Fibroblast of skin of abdomen (primary cell): Measurements from ENCODE around the gene MARCHF6.
A peak's percentile ranks its signal among the peaks of the same experiment; 100 is the strongest.
"Not testable (repeated sequence)": the region's sequence is repeated elsewhere in the genome, so short reads cannot be mapped to it uniquely, and the experiment has no call there.

Source experiments
- DNase-seq: peaks from one replicate; pipeline ENCODE4 v3.0.0-alpha.2; 2013

MARCHF6 gene

GRCh38 chr5:10323588-10324488 lies 29.7 kb upstream of the MARCHF6 start:
- peak; percentile 29 for DNase-seq

- DNase-seq, result no peak
Measured at GRCh38 chr5:10324518-10325370, 28.8 kb upstream of the MARCHF6 start.

GRCh38 chr5:10328323-10328722 lies 25.2 kb upstream of the MARCHF6 start:
- no peak for DNase-seq

GRCh38 chr5:10329446-10329819 lies 24.1 kb upstream of the MARCHF6 start:
- no peak for DNase-seq

- peak; percentile 90 for DNase-seq
Measured at GRCh38 chr5:10329820-10330481, 23.5 kb upstream of the MARCHF6 start.

GRCh38 chr5:10330511-10331230 lies 22.8 kb upstream of the MARCHF6 start:
- no peak for DNase-seq

- peak; percentile 91 for DNase-seq
Measured at GRCh38 chr5:10331341-10331796, 22.1 kb upstream of the MARCHF6 start.

- no peak for DNase-seq
Measured at GRCh38 chr5:10332301-10332700, 21.2 kb upstream of the MARCHF6 start.

- DNase-seq, result no peak
Measured at GRCh38 chr5:10333154-10334006, 20.1 kb upstream of the MARCHF6 start.

GRCh38 chr5:10334831-10335230 lies 18.7 kb upstream of the MARCHF6 start:
- DNase-seq, result no peak

GRCh38 chr5:10335711-10336470 lies 17.6 kb upstream of the MARCHF6 start:
- no peak for DNase-seq

GRCh38 chr5:10337107-10337506 lies 16.4 kb upstream of the MARCHF6 start:
- no peak for DNase-seq

- DNase-seq, result no peak
Measured at GRCh38 chr5:10337986-10338385, 15.5 kb upstream of the MARCHF6 start.

GRCh38 chr5:10338686-10339057 lies 14.8 kb upstream of the MARCHF6 start:
- DNase-seq, result no peak

GRCh38 chr5:10339058-10339811 lies 14.3 kb upstream of the MARCHF6 start:
- DNase-seq, result no peak

GRCh38 chr5:10339958-10340357 lies 13.5 kb upstream of the MARCHF6 start:
- no peak for DNase-seq

GRCh38 chr5:10343486-10343885 lies 10.0 kb upstream of the MARCHF6 start:
- DNase-seq, result no peak

- DNase-seq, result not testable (repeated sequence)
Measured at GRCh38 chr5:10344461-10345106, 8.9 kb upstream of the MARCHF6 start.

- DNase-seq, result no peak
Measured at GRCh38 chr5:10348258-10348657, 5.2 kb upstream of the MARCHF6 start.
